ENCODE results near the gene LRRC8C.

- TF ChIP-seq CTCF (IDR thresholded peaks at IDR 0.05; ENCODE audit: poor library complexity) = no peak
- peak; percentile 31 for TF ChIP-seq EZH2 (IDR thresholded peaks at IDR 0.05; ENCODE audit: borderline replicate concordance)
These were observed 404 bp downstream of the LRRC8C start for GRCh38 chr1:89633248-89633799.

Data from hepatocyte (in vitro differentiated cells).